ENCODE results near the gene UGT2A1. TPM values are rescaled to one million over a fixed set of nuclear protein-coding genes. Genes with fewer than 3 reads are reported as not detected.

Gene UGT2A1
- 0.65 and 1.8 TPM in 2 replicates for total RNA-seq

GRCh38 chr4:69653147-69653546 lies at the start of gene UGT2A1:
Gene UGT2A1, minus strand, starts transcription at chr4:69653247. Its CDS starts 5,603 bp downstream, at chr4:69647644.

GRCh38 chr4:69639542-69639941 lies 13.5 kb downstream of the UGT2A1 start, which contains the start of gene UGT2A2:
Gene UGT2A2, minus strand, starts transcription at chr4:69639642. Its CDS starts 2 bp downstream, at chr4:69639640.

Other genes starting within 250 kb of the UGT2A1 start
- gene UGT2B4, start 157.3 kb downstream of the UGT2A1 start, total RNA-seq: not detected in 2 replicates
- under 0.01 TPM in 1 of 2 replicates, not detected in the other for gene UGT2A2, start 13.6 kb downstream of the UGT2A1 start, total RNA-seq
- 57.5 and 59.4 TPM in 2 replicates for gene SULT1B1, start 107.4 kb upstream of the UGT2A1 start, total RNA-seq
- 28.9 and 555 TPM in 2 replicates for gene SULT1E1, start 206.9 kb upstream of the UGT2A1 start, total RNA-seq